ENCODE measurements around the gene SLC12A1. TPM values are rescaled to one million over a fixed set of nuclear protein-coding genes. Genes with fewer than 3 reads are reported as not detected.

The SLC12A1 gene
- polyA plus RNA-seq, 1 of the 3 experiments (the other 2 are of a cell fraction) = not detected

DNA sequence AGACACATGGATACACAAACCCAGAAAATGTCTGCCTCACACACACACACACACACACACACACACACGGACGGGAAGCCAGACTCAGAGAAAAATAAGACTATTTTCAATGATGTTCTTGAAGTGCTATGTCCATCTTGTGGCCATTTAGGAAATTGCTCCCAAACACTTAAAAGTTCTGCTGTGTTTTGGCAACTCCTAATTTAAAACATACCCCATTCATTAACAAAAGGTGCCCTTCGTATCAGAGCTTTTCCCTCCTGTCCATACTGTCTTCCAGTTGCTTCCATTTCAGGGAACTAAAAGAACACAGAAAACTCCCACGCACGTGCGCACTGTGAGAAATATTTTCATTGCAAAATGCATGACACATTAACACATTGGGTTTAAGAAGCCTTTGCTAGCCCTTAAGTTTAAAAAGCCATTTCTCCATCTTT, 44.6 kb downstream of the SLC12A1 start (continued):
- TF ChIP-seq, protein P1, sequence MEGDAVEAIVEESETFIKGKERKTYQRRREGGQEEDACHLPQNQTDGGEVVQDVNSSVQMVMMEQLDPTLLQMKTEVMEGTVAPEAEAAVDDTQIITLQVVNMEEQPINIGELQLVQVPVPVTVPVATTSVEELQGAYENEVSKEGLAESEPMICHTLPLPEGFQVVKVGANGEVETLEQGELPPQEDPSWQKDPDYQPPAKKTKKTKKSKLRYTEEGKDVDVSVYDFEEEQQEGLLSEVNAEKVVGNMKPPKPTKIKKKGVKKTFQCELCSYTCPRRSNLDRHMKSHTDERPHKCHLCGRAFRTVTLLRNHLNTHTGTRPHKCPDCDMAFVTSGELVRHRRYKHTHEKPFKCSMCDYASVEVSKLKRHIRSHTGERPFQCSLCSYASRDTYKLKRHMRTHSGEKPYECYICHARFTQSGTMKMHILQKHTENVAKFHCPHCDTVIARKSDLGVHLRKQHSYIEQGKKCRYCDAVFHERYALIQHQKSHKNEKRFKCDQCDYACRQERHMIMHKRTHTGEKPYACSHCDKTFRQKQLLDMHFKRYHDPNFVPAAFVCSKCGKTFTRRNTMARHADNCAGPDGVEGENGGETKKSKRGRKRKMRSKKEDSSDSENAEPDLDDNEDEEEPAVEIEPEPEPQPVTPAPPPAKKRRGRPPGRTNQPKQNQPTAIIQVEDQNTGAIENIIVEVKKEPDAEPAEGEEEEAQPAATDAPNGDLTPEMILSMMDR (IDR thresholded peaks at IDR 0.05) = peak; percentile 77
- TF ChIP-seq NFIC (IDR thresholded peaks at IDR 0.05; ENCODE audit: borderline replicate concordance) (no peak), FOXM1 (IDR thresholded peaks at IDR 0.05; ENCODE audit: low read depth) (no peak), MEF2A (IDR thresholded peaks at IDR 0.05; ENCODE audit: borderline replicate concordance, low read depth) (no peak), TCF12 (IDR thresholded peaks at IDR 0.05) (no peak)
- TF ChIP-seq, protein P2, sequence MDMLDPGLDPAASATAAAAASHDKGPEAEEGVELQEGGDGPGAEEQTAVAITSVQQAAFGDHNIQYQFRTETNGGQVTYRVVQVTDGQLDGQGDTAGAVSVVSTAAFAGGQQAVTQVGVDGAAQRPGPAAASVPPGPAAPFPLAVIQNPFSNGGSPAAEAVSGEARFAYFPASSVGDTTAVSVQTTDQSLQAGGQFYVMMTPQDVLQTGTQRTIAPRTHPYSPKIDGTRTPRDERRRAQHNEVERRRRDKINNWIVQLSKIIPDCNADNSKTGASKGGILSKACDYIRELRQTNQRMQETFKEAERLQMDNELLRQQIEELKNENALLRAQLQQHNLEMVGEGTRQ (IDR thresholded peaks at IDR 0.05; ENCODE audit: borderline replicate concordance, low read depth, low read length) = no peak

DNA sequence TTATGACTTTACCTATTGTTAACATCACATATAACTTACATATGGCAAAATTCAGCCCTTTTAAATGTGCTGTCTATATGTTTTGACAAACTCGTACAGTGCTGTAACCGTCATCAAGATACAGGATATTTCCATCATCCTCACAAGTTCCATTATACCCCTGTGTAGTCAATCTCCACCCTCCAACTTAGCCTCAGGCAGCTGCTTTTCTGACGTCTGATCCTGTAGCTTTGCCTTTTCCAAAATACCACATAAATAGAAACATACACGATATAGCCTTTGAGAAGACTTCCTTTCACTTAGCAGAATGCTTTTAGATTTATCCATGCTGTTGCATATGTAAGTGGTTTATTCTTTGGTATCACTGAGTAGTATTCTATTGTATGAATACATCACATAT, 47.1 kb downstream of the SLC12A1 start:
- TF ChIP-seq, protein P3, sequence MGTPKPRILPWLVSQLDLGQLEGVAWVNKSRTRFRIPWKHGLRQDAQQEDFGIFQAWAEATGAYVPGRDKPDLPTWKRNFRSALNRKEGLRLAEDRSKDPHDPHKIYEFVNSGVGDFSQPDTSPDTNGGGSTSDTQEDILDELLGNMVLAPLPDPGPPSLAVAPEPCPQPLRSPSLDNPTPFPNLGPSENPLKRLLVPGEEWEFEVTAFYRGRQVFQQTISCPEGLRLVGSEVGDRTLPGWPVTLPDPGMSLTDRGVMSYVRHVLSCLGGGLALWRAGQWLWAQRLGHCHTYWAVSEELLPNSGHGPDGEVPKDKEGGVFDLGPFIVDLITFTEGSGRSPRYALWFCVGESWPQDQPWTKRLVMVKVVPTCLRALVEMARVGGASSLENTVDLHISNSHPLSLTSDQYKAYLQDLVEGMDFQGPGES (IDR thresholded peaks at IDR 0.05; ENCODE audit: low read depth, low read length) = no peak
- TF ChIP-seq ELF1 (IDR thresholded peaks at IDR 0.05) = no peak
- TF ChIP-seq NFIC (IDR thresholded peaks at IDR 0.05; ENCODE audit: borderline replicate concordance) = no peak
- TF ChIP-seq, protein P2 (IDR thresholded peaks at IDR 0.05; ENCODE audit: borderline replicate concordance, low read depth, low read length) = no peak
- TF ChIP-seq ZBTB33 (IDR thresholded peaks at IDR 0.05; ENCODE audit: borderline replicate concordance, low read depth) = no peak
- TF ChIP-seq RCOR1 (IDR thresholded peaks at IDR 0.05; ENCODE audit: low read length) = no peak
- TF ChIP-seq, protein P4, sequence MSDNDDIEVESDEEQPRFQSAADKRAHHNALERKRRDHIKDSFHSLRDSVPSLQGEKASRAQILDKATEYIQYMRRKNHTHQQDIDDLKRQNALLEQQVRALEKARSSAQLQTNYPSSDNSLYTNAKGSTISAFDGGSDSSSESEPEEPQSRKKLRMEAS (IDR thresholded peaks at IDR 0.05; ENCODE audit: low read depth) = no peak
- no peak for TF ChIP-seq NRF1 (IDR thresholded peaks at IDR 0.05; ENCODE audit: low read depth, low read length)
- no peak for TF ChIP-seq POLR2AphosphoS5 (IDR thresholded peaks at IDR 0.05; ENCODE audit: low read depth, low read length)
- no peak for TF ChIP-seq FOXM1 (IDR thresholded peaks at IDR 0.05; ENCODE audit: low read depth)
- TF ChIP-seq, protein P1 (IDR thresholded peaks at IDR 0.05) = no peak
- TF ChIP-seq GABPA (IDR thresholded peaks at IDR 0.05; ENCODE audit: low read depth) = no peak
- no peaks in the 10 kb centered on the region for H3K9me3 ChIP-seq
- H3K79me2 ChIP-seq (ENCODE audit: insufficient read depth) = no peaks in the 10 kb centered on the region
- no peak overlapping the region for H3K4me2 ChIP-seq
- H3K36me3 ChIP-seq (replicated peaks in 1 of 2; ENCODE audit: control insufficient read depth in 1 of 2, insufficient read depth in 2 of 2, low read length in 1 of 2) = no peaks in the 10 kb centered on the region
- no peaks in the 10 kb centered on the region for H3K4me1 ChIP-seq (ENCODE audit: control insufficient read depth in 1 of 2, insufficient read depth in 2 of 2, low read depth in 1 of 2, low read length in 1 of 2)
- H3K4me3 ChIP-seq (ENCODE audit: low read depth in 2 of 2, low read length in 1 of 2) = no peak overlapping the region
- H3K27ac ChIP-seq (ENCODE audit: low read depth in 2 of 2, low read length in 1 of 2) = no peak overlapping the region
- no peak for DNase-seq
- no peaks in the 10 kb centered on the region for H3F3A ChIP-seq (replicated peaks; ENCODE audit: insufficient read depth)
- no peaks in the 10 kb centered on the region for H4K20me1 ChIP-seq (ENCODE audit: insufficient read depth)
- H2AFZ ChIP-seq (ENCODE audit: low read depth) = no peak overlapping the region
- WGBS (ENCODE audit: low lambda C conversion rate) = 35% methylated on average over 4 of the region's 4 CpGs
- no peaks in the 10 kb centered on the region for H3K9me2 ChIP-seq
- CTCF ChIA-PET = interaction anchor here (6.2 kb wide), 1 partner anchor 141 kb away, joined by 46 read pairs; no protein-coding TSS in a partner anchor
- no peaks in the 10 kb centered on the region for H3K27me3 ChIP-seq (ENCODE audit: insufficient read depth)
- POLR2A ChIA-PET = no interaction called here
- no peak overlapping the region for H3K9ac ChIP-seq
